Hepatic stellate cell (primary cell): ENCODE data around the gene ALKBH5.

Experiments
- DNase-seq: peaks from one replicate; pipeline ENCODE4 v3.0.0; 2011; ENCODE audit warnings: low spot score

The ALKBH5 gene

GRCh38 chr17:18245038-18245776 is 61.6 kb downstream of the ALKBH5 start:
- no peak for DNase-seq

DNA sequence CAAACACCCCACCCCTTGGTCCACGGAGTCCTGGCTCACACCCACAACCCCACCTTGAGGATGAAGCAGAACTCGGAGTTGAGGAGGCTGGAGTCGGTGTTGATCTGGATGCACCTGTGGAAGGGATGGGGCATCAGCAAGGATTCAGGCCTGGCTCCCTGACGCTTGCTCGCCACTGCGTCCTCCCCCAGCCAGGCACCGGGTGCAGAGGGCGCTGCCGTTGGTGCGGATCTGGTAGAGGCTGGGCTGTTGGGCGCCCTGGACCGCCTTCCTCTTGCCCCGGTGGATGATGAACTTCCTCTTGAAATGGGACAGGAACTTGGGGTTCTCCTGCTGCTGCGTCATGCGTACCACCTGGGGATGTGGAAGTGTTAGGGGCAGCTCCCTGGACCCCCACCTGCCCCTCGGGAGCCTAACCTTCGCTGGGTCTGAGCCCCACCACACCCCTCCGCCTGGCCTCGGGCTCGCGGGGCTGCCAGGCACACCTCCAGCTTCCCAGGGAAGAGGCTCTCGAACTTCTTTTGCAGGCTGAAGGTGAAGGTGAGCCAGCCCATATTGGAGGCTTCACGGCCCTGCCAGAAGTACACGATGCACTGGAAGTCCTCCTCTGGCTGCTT is 62.6 kb downstream of the ALKBH5 start:
- DNase-seq, result no peak

GRCh38 chr17:18246880-18247612 is 63.4 kb downstream of the ALKBH5 start:
- DNase-seq, result peak; percentile 41

DNA sequence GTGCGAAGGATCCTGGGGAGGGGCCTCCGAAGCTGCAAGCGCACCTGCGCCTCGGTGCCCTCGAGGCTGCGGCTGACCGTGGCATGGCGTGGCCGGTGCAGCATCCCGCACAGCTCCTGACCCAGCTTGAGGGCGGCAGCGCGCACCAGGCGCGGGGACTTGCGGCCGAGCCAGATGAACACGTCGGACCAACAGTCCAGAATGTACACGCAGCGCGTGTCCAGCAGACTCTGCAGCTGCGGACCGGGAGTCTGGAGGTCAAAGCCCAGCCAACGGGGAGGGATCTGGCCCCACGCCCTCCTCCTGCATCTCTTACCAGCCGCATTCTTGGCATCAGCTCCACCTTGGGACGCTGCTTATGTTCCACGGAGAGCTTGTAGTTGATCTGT is 64.0 kb downstream of the ALKBH5 start:
- DNase-seq, result no peak

DNA sequence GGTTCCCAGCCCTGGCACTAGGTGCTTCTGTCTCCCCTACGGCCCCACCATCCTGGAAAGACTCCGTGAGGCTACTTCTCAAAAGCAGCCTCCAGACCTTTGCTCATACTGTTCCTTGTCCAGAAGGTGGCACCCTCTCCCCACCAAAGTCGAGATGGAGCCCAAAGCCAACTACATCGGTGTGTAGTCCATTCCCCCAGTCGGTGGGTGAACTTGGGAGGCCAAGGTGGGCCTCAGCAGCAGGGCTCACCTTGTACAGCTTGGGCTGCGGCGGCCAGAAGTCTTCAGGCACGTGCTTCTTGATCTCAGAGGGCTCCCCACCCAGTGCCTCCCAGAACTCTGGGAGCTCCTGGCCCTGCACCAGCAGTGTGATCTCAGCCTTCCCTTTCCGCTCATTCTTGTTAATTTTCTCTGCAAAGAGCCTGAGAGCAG is 64.7 kb downstream of the ALKBH5 start:
- DNase-seq, result peak; percentile 93

DNA sequence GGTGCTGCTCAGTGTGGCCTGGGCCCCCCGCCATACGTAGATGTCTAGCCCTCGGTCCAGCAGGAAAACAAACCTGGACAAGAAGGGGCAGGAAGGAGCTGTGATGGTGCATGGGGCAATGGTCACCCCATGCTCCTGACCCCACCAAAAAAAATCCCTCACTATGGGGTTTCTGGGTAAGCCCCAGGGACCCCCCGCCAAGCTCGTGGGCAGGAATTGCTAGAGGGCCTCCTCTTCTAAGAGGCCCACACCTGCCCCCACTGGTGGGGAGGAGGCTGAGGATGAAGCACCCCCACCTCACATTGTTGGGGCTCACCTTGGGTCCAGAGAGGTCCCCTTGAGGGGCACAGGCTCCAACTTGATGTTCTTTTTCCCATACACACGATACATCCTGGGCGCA is 65.2 kb downstream of the ALKBH5 start:
- no peak for DNase-seq

GRCh38 chr17:18250259-18250658 is 66.6 kb downstream of the ALKBH5 start:
- no peak for DNase-seq

DNA sequence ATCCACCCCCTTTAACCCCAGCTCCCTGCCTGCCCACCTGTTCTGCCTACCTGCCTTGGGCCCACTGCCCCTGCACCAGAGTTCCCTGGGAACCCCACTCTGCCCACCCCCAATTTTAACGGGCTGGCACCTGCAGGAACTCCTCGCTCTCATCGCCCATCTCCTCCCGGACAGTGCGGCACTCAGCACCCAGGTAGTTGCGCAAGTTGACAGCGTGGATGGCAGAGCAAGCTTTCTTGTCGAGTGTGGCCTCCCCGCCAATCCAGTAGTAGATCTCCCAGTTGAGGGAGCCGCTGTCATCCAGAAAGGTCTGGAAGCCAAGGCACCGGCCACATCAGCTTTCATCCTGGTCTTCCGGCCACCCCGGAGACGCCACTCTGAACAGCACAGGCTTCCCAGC is 67.1 kb downstream of the ALKBH5 start:
- DNase-seq, result no peak

DNA sequence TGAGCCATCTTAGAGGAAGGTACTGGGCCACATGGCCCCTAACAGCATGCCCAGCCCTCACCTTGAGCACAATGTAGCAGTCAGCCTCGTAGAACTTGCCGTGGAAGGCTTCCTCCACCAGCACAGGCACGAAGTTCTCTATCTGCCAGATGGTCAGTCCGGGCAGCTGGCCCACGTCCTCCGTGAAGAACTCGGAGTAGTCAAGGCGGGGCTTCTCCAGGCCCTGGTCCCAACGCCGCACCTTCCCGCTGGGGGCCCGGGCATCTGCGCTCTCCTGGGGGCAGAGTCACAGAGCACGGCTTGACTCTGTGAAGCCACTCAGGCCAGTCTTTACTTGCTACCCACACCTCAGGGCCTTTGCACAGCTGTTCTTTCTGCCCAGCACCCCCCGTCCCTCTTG is 67.6 kb downstream of the ALKBH5 start:
- DNase-seq, result no peak

- no peak for DNase-seq
Observed at GRCh38 chr17:18252160-18252559, 68.5 kb downstream of the ALKBH5 start.

DNA sequence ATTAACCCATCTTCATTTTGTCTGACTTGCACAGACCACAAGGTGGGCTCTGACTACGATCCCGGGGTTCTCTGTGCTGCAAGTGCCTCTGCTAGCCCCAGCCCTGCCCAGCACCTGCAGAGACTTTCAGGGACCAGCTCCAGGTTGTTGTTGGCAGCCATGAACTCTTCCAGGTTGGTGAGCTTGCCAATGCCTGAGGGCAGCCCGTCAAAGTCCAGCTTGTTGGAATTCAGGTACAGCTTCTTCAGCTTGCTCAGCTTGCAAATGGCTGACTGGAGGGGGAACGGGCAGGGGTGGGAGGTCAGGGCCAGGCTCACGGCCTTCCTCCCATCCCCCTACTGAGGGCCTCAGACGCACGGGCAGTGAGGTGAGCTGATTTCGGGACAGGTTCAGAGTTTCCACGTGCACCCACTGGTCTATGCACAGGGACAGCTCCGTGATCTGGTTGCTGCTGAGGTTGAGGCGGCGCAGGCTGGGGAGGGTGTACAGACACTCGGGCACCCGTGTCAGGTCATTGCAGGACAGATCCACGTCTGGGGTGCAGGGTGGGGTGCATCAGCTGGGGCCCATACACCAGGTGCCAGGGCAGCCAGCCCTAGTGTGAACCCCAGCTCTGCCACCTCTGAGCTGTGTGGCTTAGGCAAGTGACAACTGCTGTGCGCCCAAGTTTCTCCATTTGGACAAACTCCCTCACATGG is 69.7 kb downstream of the ALKBH5 start:
- DNase-seq, result no peak

DNA sequence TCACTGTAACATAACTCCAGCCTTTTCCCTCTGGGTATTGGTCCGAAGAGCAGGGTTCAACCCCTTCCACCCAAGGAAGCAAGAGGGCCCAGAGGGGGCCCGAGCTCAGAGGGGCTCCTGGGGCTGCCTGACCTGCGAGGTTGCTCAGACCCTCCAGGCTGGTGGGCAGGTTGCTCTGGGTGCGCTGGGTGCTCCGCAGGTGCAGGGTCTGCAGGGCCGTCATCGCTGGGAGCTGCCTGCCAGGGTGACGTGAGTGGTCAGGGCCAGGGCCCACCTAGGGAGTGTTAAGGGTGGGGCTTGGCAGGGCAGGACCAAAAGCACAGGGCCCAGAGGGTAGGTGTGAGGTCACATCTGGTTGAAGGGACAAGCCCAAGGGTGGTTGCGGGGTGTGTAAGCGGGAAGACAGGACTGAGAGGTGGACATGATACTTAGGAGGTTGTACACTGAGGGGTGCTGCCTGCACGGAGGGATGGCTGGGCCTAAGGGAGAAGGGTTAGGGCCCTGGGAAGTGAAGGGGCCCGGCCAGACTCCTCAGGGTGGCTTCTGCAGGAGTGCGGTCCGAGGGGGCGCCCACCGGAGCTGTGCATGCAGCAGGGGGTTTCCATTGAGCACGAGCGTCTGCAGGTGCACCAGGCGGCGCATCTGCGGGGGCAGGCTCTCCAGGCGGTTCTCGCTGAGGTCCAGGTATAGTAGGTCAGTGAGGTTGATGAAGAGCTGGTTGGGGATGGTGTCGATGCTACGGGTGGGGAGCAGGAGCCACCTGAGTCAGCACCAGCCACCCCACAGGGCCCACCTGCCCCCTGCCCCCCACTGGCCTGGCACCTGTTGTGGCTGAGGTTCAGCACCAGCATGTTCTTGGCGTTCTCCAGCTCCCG is 70.6 kb downstream of the ALKBH5 start:
- no peak for DNase-seq

DNA sequence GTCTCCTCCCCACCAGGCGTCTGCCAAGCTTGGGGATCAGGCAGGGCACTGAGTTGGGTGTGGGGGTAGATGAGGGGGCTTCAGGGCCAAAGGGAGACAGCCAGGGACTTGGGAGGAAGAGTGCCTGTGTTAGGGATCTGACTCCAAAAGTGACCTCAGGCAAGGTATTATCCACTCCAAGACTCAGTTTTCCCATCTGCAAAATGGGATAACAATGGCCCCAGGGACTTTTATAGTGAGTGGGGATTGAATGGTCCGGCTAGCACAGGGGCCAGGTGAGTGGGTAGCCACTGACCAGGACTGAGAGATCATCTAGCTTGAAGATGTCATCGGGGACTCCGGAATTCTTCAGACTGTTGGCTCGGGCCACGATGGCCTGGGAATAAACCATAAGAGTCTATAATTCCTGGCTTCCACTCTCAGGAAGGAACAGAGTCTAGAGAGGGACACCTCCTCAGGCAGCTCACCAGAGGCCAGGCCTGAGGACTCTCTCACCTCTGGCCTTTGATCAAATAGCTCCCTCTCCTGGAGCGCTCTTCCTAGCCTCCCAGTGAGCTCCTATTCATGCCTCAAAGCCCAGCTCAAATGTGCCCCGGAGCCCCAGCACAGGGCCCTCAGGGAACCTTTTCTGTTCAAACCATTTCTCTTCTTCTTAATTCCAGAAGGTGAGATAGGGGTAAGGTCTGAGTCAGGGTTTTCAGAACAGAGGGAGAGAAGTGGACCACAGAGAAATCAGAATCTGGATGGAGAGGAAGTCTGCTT is 71.4 kb downstream of the ALKBH5 start:
- DNase-seq, result no peak

DNA sequence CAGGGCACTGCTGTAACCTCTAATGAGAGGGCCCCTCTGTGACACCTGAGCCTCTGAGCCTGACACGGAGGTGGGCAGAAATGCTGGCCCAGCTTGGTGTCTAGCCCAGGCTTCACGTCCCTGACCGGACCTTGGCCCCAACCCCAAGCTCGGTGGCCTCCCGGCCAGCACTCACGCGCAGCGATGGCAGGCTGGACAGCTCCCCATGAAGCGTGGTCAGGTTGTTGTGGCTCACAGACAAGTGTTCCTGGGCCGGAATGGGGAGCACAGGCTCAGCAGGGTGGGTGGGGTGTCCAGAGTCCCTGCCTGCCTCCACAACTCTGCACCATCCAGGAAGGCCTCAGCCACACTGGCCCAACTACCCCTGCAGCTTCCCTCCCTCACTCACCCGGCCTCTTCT is 72.7 kb downstream of the ALKBH5 start:
- no peak for DNase-seq

DNA sequence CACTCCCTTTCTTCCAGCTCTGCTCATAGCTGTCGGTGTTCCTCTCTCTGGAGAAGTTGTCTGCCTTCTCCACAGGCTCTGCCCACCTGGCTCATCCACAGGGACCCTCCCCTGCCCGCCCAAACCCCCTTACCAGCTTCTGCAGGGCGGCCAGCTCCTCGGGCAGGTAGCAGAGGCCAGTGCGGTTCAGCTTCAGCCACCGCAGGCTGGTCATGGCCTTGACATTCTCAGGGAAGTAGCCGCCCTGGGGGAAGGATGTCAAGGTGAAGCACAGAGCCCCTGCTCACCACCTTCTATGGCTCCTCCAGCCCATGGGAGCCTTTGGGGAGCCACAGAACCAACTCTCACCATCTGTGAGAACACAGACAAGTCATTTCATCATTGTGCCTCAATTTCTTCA is 73.1 kb downstream of the ALKBH5 start:
- no peak for DNase-seq

DNA sequence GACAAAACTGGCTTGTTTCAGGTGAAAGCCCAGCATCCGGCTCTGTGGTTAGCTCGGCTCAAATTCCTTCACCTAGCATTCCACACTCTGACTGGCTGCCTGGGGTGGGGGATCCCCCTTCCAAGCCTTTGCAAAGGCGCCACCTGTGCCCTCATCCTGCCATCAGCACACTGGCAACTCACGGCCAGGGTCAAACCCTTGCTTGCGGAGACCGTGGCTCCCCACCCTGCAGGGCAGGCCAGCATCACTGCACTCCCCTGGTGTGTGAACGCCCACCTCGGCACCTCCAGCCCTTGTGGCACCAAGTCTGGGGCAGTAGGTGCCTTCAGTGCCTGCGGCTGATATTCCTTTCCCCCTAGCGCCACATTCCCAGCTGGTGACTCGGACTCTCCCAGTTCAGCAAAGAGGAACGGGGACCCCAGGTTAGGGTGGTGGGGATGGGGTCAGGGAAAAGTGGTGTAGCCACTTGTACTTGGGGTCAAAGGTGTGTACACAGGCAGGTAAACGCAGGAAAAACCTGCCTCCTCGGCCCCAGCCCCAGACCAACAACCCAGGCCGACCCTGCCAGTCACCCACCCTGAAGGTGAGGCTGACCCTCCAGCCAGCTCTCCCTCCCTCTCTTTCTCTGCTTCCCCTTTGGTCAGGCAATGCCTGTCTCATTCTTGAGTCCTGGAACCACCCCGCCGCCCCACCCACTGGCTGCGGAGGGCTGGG is 73.8 kb downstream of the ALKBH5 start:
- DNase-seq, result peak; percentile 81

DNA sequence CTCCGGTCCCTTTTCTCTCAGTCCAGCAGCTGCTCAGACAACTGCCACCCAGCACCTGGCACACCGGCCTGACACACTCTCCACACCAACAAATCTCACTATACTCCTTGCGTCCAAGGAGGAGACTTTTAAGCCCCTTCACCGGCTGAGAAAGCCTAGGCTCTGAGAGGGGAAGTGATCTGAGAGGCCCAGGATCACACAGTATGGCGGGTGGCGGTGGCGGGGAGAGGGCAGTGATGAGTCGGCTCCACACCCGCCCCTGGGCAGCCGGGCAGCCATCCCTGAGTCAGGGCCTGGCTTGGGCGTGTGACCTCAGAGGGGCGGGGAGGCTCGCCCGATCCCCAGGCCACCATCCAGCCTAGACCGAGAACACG is 74.3 kb downstream of the ALKBH5 start:
- peak; percentile 93 for DNase-seq

DNA sequence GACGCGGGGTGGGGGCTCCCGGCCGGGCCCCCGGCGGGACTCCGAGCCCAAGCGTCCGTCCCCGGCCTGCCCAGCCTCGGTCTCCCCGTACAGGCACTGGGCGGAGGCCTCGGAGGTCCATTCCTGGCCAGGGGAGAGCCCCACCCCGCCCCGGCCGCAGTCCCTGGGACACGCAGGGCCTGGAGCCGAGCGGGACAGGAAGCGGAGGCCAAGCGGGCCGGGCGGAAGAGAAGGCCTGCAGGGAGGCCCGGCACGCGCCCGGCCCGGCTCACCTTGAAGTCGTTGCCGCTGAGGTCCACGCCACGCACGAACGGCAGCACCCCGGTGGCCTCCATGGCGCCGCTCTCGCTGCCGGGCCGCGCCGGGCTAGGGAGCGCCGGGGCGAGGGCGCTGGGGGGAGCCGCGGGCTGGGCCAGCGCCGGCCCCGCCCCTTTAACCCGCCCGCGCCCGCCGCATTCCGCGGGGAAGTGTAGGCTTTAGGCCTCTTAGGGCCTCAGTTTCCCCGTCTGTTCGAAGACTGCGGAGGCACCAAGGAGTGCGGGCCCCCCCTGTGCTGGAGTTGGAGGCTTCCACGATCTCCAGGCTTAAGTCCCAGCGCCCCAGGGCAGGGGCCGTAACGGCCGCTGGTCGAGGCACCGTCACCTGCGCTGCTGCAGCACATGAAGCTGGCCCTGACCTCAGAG is 74.9 kb downstream of the ALKBH5 start, which contains the start of gene FLII:
Gene FLII (minus strand): TSS at position 383 of the 683 bp plus-strand sequence. CDS start 48 bp downstream, at position 335.
- DNase-seq, result peak; percentile 81
